ENCODE results near the gene COL25A1.

The COL25A1 gene

DNA sequence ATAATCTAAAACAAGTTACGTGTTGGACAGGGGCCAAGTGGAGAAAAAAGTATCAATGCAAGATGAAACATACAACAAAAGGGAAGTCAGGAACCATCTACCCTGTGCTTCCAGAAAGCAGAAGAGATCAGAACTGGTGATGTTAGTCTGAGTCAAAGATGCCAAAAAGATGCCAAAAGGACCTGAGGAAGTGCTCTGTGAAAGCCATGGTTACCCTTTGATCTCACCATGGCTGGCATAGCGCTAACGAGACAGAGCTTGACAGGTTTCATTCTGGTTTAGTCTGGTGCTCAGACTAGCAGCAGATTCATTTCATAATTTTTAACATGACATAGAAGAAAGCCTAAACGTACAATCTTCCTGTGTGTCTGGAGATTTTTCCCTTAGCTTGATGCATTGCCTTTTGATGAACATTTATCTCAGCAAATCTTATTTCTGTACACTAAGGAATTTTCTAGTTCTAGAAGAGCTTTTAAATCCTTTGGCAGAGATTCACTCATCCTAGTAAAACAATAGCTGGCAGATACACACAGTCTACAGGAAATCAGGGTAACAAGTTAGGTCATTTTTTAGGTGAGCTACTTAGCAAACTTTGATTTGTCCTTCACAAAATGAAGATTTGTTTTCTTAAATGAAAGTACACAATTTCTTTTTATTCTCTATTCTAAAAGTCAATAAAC, 87.7 kb downstream of the COL25A1 start:
- DNase-seq (ENCODE audit: low spot score): no peak

DNA sequence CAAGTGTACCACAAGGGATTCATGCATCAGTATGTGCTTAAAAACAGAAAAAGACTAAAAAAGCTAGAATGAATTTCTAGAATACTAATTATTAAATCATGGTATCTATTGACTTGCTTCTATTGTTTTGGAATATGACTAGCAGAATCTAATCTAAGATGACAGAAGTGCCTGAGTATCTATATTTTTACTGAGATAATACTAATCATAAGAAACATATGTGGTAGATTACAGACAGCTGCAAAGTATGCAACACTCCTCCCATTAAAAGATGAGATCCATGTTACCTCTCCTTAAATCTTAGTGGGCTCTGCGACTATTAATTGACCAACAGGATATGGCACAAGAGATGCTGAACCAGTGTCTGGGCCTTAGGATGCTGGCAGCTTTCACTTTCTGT, 89.4 kb downstream of the COL25A1 start:
- DNase-seq (ENCODE audit: low spot score): no peak

DNA sequence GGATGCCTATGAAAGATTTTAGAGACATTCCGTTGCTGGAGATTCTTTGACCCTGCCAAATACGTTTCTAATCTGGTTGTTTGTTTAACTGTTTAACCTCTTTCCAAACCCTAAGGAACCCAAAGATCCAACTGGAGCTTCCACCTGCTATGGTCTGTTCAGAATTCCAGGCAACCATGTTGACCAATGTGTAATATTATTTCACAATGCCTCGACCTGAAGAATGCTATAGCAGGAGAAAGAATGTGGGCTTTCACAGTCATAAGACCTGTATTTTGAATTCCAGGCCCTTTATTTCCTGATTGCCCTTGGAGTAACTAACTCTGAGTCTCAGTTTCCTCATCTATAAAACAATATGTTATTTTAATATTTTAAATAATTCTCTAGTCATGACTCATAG, 90.8 kb downstream of the COL25A1 start:
- DNase-seq (ENCODE audit: low spot score): no peak

GRCh38 chr4:109209647-109210046, 92.8 kb downstream of the COL25A1 start:
- DNase-seq (ENCODE audit: low spot score): no peak

DNA sequence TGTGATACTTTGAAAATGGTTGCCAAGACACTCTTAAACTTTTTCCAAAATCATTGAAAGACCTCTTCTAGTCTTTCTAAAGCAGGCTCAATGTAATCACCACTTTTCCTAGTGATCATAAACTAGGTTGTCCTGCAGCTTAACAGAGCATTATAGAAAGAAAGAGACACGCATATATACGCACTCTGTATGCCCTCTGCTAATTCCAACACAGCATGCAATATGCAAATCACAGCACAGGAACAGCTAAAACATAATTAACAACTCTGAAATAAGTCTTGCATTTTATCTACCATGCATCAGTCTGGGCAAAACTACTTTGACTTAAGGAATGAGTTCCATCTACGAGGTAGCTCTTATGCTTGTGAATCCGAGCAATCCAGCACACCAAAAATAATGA, 94.6 kb downstream of the COL25A1 start:
- no peak for DNase-seq (ENCODE audit: low spot score)

DNA sequence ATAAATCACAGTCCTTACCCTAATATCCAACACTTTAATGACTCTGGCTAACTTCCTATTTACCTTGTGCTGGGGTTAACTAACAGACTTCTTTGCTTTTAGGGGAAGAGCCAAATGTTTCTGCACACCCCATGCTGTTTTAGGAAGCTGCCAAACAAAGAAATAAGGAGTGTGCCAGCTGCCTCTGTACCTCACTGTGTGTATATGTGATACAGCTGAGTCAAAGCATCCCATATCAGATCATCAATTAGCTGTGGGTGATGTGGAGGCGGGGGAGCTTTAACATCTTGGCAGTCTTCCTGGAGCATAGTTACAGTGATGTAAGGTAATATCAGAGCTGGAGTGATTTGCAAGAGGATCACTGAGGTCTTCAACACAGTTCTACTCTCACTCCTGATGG, 95.4 kb downstream of the COL25A1 start:
- DNase-seq (ENCODE audit: low spot score): no peak

- no peak for DNase-seq (ENCODE audit: low spot score)
Observed at GRCh38 chr4:109206620-109207019, 95.8 kb downstream of the COL25A1 start.

- DNase-seq (ENCODE audit: low spot score): no peak
Observed at GRCh38 chr4:109205186-109205585, 97.3 kb downstream of the COL25A1 start.

DNA sequence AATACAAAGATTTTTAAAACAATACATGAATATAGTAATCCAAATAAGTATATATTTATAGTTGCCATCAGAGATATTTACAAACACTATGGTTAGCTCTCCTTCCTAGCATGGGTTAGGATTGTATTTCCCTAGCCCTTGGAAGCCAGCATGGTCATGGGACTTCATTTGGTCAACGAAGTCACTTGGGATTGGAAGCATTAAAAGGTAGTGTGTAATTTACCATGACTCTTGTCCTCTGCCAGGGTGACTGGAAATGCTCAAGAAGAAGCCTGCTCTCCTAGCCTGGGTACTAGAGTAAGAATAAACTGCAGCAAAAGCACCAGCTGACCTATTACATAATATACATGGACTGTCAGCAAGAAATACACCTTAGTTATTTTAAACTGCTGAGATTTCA, 102.9 kb downstream of the COL25A1 start:
- no peak for DNase-seq (ENCODE audit: low spot score)

- DNase-seq (ENCODE audit: low spot score): no peak
Observed at GRCh38 chr4:109195646-109196045, 106.8 kb downstream of the COL25A1 start.

DNA sequence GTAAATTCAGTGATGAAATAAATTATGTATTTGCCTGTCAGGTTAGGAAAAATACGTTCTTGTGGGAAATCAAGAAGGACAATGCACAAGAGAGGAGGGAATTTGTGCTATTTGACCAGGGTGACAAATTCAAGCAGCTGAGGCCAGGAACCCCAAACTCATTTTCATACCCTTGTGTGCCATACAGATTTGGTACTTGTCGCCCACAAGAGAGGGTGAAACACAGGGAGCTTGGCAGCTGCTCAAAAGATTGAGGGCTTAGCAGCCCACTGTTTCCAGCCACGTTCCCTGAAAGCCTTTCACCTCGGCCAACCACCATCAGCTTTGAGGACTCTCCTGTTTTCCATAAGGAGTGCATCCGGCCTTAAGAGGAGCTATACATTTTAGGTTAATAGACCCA, 111.2 kb downstream of the COL25A1 start:
- no peak for DNase-seq (ENCODE audit: low spot score)

DNA sequence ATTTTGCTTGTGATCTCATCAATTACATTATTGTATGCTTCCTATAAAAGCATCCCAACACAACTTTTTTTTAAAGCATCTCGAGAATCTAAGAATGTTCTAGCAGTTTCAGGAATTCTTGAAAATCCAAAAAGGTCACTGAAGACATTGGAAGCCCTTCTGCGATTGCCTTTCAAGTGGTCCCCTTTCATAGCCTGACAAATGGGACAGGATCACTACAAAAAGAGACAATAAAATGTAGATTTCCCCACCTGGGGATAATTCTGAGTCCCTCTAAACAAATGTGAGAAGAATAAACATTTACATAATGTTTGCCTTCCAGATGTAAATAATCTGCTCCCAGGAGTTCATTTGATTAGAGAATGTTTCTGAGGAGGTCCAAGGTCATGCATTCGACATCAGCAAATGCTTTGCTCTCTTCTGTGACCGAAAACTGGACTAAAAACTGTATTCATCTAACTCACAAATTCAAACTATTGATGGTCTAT, 116.0 kb downstream of the COL25A1 start:
- DNase-seq (ENCODE audit: low spot score): no peak

DNA sequence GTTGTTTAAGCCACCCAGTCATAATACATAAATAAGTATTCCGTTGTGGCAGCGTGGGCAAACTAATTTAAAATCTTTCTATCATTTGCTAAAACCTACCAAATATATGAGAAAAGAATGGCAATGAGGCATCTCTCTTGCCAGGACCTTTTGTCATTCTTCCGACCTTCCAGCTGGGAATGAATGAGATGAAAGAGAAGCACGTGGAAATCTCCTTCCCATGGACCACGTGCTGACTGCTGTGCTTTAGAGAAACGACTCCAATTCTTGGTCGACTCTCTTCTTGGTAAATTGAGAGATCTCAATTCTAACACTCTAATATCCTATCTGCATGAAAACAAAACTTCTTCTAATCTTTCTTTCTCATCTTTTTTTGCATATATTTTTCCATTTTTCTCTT, 116.5 kb downstream of the COL25A1 start:
- no peak for DNase-seq (ENCODE audit: low spot score)

DNA sequence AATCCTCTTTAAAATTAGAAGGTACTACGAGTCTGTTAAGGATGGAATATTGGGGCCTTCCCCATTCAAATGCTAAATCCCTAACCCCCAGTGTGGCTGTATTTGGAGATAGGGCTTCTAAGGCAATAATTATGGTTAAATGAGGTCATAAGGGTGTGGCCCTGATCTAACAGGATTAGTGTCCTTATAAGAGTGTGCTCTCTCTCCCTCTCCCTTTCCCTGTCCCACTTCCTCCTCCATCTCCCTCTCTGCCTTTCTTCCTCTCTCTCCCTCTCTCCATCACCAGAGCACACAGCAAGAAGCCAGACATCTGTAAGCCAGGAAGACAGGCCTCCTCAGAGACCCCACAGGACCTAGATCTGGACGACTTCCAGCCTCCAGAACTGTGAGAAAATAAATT, 116.9 kb downstream of the COL25A1 start:
- DNase-seq (ENCODE audit: low spot score): no peak

DNA sequence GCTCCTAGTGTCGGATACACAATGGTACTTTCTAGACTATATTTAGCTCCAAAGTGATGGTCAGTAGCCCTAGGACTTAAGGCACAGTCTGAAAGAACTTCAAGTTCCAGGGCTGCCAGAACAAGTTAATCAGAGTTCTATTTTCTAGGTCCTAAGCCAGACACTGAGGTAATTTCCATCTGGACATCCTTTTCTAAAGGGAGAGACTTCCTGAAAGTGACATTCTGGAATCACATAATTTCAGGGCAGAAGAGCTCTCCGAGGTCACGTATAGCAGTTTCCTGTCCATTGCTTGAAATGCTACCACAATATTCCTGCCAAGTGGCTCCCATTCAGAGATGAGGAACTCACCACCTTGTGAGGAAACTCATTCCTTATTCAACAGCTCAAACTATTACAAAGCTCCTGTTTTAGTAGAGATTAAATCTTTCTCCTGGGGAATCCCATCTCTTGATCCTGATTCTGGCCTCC, 117.9 kb downstream of the COL25A1 start:
- DNase-seq (ENCODE audit: low spot score): no peak

- DNase-seq (ENCODE audit: low spot score): no peak
Observed at GRCh38 chr4:109183931-109184490, 118.4 kb downstream of the COL25A1 start.

DNA sequence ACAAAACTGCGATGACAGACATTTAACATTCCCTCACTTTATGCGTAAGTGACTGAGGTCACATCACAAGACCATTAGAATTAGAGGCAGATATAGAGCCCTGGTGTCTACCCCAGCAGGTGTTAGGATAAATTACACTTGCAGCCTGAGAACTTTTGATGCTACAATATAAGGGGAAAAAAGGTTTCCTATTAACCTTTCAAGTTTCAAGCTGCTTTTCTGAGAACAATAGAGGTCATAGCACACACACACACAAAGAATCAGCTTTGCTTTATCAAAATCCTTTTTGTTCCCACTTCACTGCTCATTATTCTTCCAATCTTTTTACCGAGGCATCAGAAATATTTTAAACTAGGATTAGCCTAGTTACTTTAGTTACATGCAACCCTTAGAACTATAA, 119.8 kb downstream of the COL25A1 start:
- DNase-seq (ENCODE audit: low spot score): no peak

DNA sequence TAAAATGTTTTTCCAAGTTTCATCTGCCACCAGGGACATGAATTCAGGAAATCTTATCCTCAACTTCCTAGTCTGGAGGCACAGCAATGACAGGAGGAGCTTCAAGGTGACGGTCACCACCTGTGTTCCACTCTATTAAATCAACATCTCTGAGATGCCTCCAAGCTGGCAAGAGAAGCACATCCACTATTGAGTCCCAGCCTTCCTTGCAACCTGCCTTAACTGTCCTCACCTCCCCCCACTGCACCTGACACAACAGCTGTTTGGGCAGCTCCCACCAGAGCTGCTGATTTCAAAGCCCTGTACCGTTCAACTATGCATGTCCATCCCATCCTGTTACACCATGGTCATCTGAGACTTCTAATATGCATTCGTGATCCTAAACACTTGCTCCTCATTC, 123.4 kb downstream of the COL25A1 start:
- no peak for DNase-seq (ENCODE audit: low spot score)

DNA sequence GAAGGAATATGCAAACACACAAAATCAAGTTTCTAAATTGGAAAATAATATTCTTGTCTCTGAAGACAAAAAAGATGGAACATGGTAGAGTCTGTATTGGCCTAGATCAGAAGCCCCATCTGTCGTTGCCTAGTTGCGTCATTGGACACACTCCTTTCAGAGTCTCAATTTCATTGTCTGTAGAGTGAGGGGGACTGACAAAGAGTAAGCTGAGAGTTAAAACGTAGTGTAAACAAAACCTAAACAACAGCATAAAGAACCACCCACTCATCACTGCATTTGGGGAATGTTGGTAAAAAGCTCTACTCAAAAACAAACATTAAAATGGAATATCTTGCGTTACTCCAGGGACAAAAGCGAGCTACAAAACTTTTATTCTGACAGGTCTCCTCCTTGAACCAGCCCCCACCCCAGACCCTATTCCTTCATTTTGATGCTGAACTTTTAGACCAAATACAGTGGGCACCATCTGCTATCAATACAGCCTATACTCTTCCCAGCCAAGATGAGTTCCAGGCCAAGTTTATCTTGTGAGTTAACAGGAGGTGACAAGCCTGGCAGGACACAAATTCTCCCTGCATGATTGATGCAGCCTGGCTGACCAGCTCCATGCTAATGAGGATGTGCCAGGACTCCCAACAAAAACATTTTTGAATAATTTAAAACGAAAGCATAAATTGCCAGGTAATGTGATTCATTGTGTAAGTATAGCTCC, 125.2 kb downstream of the COL25A1 start:
- no peak for DNase-seq (ENCODE audit: low spot score)

GRCh38 chr4:109174224-109174953, 128.1 kb downstream of the COL25A1 start:
- no peak for DNase-seq (ENCODE audit: low spot score)

DNA sequence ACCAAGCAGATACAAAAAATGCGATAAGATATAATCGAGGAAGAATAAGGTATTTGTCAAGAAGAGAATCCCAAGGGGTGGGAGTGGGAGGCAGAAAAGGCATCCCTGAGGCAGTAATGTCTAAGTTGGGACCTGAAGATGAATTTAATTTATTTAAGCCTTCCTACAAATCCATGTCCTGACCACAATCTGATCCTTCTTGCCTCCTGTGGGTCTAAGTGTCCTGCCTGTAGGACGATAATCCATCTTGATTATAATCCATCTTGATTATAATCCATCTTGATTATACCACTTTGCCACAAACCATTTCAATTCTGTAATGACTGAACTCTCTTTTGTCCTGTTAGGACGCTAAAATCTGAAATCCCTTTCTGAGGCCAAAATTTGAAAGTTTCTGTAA, 130.2 kb downstream of the COL25A1 start:
- DNase-seq (ENCODE audit: low spot score): no peak

DNA sequence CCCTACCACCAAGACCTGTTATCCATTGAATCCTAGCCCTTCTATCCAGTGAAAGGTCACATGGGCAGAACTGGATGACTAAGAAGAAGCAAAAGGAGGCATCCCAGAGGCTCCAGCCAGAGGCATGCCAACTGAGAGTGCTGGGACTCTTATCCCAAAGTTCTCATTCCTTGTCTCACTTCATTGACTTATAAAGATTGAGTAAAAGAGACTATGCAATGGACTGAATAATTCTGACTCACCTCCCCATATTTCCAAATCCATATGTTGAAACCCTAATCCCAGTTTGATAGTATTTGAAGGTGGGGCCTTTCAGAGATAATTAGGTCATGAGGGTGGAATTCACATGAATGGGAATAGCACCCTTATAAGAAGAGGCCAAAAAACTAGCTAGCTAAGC, 131.4 kb downstream of the COL25A1 start:
- no peak for DNase-seq (ENCODE audit: low spot score)

GRCh38 chr4:109169170-109169569, 133.3 kb downstream of the COL25A1 start:
- DNase-seq (ENCODE audit: low spot score): no peak
